GM18520 (cell line): ENCODE data around the gene GOLGA6D.
"Not testable (repeated sequence)": the region's sequence is repeated elsewhere in the genome, so short reads cannot be mapped to it uniquely, and the experiment has no call there.

Experiments
- ATAC-seq: cut with Tn5 transposase; IDR thresholded peaks from one replicate; pipeline ENCODE4 v1.9.1; 2021; ENCODE audit not compliant: unreplicated experiment

GOLGA6D gene

DNA sequence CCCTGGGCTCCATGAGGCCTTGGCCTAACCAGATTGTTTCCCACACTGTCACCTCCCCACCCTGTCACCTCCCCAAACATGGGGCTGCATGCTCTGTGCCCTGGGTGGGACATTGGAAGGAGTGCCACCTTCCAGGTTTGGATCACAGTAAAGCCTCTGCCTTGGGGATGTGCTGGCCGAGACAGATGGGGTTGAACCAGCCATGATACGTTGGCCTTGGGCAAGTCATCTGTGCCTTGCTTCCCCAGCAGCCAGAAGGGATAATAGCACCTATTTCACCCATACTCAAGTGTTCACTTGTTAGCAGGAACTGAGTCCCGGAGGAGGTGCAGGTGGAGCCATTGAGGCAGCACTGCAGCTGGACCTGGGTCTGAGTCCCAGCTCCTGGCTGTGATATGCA lies 7.0 kb upstream of the GOLGA6D start:
- ATAC-seq = not testable (repeated sequence)

GRCh38 chr15:75278497-75278896 lies 4.1 kb upstream of the GOLGA6D start:
- ATAC-seq = not testable (repeated sequence)

DNA sequence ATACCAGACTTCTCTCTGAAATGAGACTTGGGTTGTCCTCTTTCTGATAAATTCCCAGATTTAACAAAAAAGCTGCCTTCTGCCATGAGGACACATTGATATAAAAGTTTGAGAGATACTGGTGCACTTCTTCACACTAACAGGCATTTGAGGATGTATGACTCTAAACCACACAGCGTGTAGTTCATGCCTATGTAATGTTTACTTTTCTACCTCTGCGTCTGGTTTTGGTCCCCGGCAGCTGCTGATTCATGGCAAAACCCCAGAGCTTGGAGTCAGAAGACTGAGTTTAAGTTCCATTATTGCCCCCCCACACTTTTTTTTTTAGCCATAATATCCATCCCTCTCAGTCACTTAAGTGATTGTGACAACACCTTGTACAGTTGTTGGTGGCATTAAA lies 1.5 kb downstream of the GOLGA6D start:
- ATAC-seq = not testable (repeated sequence)

- ATAC-seq = not testable (repeated sequence)
These were observed 11.0 kb downstream of the GOLGA6D start for GRCh38 chr15:75293660-75294059.

DNA sequence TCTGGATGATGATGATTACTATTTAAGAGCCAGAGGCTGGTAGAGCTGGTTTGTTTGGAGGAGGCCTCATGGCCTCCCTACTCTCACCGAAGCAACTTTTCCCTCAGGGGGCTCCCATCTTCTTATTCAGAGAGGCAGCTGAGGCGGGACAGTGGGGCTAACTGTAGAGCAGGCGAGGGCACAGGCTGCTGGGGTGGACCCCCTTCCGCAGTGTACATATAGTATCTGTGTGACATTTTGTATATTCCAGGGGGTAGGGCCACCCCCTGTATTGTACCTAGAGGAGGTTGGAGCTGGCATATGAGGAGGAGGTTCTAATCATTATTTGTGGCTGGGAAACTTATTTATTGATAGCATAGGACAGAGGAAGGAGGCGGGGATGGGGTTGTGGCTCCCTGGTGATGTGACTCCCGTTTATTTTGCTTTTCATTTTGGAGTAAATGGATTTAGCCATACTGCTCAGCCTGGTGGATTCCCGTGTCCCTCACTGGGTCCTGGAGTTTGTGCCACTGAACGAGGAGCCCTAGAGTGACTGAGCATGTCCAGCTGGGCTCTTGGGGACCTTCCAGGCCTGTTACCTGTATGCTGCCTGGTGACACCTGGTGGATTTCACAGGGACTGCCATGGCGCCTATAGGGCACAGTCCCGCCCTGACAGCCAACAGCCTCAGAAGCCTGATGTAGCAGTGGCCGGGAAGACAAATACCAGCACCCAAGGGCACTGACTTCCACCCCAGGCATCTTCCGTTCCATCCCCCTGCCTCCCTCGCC lies 16.1 kb downstream of the GOLGA6D start:
- not testable (repeated sequence) for ATAC-seq

DNA sequence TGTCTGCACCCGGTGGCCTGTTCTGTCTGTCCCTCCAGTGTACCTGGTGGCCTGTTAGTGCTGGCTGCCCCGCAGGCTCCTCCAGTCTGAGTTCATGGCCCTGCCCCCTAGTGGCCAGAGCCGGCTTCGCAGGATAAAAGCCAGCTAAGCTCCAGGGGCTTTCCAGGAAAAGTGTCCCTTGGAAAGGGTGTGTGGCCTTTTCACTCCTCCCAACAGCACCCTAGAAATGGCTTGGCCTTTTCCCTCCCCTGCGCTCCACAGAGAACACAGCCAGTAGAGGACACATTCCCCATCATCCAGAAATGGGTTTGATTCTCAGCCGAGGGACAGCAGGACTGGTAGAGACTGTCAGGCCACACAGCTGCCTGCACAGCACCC lies 16.7 kb downstream of the GOLGA6D start:
- not testable (repeated sequence) for ATAC-seq

- ATAC-seq = not testable (repeated sequence)
These were observed 17.4 kb downstream of the GOLGA6D start for GRCh38 chr15:75300026-75300425.

GRCh38 chr15:75302318-75302717 lies 19.7 kb downstream of the GOLGA6D start:
- no peak for ATAC-seq

- ATAC-seq = not testable (repeated sequence)
These were observed 20.1 kb downstream of the GOLGA6D start for GRCh38 chr15:75302753-75303152.

GRCh38 chr15:75306188-75306587 lies 23.6 kb downstream of the GOLGA6D start:
- ATAC-seq = no peak

DNA sequence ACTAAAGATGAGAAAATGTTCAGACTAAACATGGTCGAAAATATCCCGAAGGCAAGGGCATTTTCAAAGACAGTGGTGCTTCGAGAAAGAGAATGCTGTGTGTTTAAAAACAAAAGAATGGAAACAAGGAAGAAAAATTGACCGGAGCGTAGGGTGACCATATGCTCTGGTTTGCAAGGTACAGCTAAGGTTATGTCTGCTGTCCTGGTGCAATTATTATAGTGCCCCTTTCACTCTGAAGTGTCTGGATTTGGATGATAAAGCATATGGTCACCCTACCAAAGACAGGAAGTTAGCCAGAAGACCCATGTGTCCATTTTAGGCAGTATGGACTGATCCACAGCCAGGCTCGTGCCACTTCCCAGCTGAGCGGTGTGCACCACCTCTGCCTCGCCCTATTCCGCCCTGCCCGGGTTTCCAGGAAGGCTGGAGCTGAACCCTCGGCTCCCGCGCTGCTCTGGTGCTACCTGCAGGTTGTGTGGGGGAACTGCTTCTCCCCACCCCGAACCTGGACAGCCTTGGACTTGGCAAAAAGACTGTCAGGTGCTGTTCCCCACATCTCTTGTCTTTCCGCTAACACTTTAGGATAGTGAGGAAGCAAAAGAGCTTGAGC lies 25.2 kb downstream of the GOLGA6D start:
- ATAC-seq = no peak

GRCh38 chr15:75309711-75310110 lies 27.1 kb downstream of the GOLGA6D start:
- ATAC-seq = no peak

GRCh38 chr15:75312548-75312947 lies 29.9 kb downstream of the GOLGA6D start:
- not testable (repeated sequence) for ATAC-seq

GRCh38 chr15:75313116-75313845 lies 30.6 kb downstream of the GOLGA6D start:
- no peak for ATAC-seq

DNA sequence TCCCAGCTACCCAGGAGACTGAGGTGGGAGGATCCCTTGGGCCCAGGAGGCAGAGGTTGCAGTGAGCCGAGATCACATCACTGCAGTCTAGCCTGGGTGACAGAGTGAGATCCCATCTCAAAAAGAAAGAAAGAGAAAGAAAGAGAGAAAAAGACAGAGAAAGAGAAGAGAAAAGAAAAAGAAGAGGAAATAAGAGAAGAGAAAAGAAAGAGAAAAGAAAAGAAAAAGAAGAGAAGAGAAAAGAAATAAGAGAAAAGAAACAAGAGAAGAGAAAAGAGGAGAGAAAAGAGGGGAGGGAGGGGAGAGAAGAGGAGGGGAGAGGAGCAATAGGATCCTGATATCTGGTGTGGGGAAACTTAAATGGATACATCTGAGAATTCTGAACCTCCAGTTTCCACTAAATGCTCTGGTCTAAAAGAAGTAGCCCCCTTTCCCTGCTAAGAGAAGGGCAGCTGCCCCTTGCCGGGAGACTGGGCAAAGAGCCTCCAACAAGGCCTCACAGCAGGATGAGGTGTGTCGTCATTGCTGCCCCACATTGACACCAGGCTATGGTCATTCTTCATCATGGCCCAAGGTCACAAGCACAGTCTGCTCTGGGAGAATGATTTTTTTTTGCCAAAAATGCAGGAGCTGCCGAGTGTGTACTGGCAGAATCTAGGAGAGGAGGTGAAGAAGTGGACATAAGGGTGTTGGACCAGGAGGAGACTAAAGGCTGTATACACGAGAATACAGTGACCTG lies 32.1 kb downstream of the GOLGA6D start:
- ATAC-seq = no peak

DNA sequence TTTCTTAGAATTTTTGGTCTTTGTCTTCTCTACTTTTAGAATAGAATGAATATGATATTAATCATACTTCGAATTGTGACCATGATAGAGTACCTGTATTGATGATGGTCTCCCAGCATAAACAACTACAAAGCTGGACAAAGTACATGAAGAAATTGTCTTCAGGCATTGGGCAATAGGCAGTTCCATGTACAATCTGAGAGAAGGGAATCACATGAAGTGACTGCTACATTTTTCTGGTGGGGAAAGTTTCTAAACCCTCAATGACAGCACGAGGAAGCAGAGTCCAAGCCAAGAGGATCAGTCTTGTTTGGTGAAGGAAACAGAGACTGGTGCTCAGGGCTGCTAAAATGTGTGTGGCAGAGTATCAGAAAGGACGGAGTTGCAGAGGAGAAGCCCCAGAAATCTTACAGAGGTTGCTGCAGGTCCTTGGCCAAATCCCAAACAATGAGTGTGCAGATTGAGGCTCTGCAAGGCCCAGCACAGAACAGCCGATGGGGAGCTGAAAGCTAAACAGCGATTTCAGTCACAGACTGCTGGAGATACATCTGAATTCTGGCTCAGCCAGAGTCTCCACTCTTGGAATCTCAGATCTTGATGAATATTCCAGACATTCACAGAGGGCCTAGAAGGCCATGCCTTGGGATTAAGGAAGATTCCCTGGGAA lies 36.7 kb downstream of the GOLGA6D start:
- ATAC-seq = not testable (repeated sequence)

DNA sequence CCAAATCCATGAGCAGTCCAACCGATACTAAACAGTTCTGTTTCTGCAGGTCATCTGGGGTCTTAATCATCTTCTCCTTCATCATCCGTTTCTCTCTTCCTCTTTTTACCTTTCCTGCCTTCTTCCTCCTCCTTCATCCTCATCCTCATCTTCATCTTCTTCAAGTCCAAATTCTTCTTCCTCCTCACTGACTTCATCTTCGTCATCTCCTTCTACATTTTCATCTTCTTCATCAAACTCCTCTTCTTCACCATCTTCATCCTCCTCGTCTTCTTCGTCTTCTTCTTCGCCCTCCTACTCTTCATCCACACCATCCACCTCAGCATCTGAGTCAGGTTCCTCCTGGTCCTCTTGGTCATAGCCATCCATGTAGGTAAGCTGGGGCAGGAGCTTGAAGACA lies 39.1 kb downstream of the GOLGA6D start:
- no peak for ATAC-seq

DNA sequence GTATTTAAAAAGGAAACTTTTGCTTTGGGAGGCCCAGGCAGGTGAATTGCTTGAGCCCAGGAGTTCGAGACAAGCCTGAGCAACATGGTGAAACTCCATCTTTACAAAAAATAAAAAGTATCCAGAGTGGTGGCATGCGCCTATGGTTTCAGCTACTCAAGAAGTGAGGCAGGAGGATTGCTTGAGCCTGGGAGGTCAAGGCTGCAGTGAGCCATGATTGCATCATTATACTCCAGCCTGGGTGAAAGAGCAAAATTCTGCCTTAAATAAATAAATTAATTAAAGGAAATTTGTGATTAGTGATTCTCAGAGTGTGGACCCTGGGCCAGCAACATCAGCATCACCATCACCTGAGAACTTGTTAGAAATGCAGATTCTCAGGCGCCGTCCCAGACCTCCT lies 43.3 kb downstream of the GOLGA6D start:
- ATAC-seq = no peak

DNA sequence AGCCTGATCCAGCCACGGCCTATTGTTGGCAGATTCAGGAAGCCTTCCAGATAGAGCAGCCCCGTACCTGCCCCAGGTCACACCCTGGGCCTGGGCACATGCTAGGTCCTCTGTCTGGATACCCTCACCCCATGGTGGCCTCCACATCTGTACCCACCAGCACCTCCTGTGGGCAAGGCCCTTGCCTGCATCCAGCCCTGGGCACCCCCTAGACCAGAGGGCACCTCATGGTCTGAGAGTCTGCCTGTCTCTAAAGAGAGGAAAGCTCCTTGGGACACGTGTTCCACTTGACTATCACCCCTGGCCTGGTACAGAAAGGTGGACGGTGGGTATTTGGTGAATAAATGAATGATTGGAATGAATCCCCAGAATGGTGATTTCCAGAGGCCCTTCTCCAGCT lies 44.4 kb downstream of the GOLGA6D start:
- ATAC-seq = no peak

DNA sequence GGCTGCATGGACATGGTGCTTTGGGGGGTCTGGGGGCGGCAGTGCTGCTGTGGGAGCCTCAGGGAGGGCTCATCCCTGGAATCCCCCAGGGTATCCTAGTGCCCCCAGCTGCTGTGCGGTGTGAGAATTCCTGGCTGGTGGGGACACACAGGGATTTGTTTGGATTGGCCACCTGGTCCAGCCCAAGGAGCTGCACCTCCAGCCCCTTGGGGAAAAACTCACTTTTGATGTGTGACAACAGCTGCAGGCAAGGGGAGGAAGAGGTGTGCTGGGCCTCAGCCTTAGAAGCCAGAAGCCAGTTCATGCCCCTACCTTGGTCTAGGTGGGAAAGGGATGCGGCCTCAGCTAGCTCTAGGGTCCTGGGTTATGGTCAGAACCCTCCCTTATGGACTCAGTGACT lies 44.9 kb downstream of the GOLGA6D start:
- ATAC-seq = no peak
